T-helper 2 cell treated with Interferon-gamma antibody and Interleukin-4, amounts not matched to agents 5 μg/mL and 100 μg/mL, for 36 hours (primary cell): ENCODE data around the gene CTSA.

Source experiments
- DNase-seq: peaks from one replicate; pipeline ENCODE4 v3.0.0; 2021; ENCODE audit warnings: low spot score
- H3K27ac Mint-ChIP-seq: one replicate; pipeline ENCODE4 v1.8.0; 2021; ENCODE audit warnings: mild to moderate bottlenecking, mixed read lengths
- H3K27me3 Mint-ChIP-seq: one replicate; pipeline ENCODE4 v1.8.0; 2021; ENCODE audit warnings: low read depth, mixed read lengths
- H3K36me3 Mint-ChIP-seq: one replicate; pipeline ENCODE4 v1.8.0; 2021; ENCODE audit warnings: low read depth, mixed read lengths
- H3K4me1 Mint-ChIP-seq: one replicate; pipeline ENCODE4 v1.8.0; 2021; ENCODE audit warnings: low read depth, mixed read lengths
- H3K4me3 Mint-ChIP-seq: one replicate; pipeline ENCODE4 v1.8.0; 2022; ENCODE audit warnings: mild to moderate bottlenecking, moderate library complexity, mixed read lengths
- H3K9me3 Mint-ChIP-seq: one replicate; pipeline ENCODE4 v1.8.0; 2021; ENCODE audit warnings: mixed read lengths

The CTSA gene

GRCh38 chr20:45880988-45881788 lies 9.9 kb upstream of the CTSA start, which contains the start of gene ZSWIM1:
ZSWIM1 (plus strand) TSS chr20:45881227; CDS start chr20:45882593, 1,366 bp downstream.
- Mint-ChIP-seq H3K9me3 (no peaks in the 10 kb centered on the region), H3K36me3 (peaks cover 30% of the 10 kb centered on the region), H3K27me3 (no peaks in the 10 kb centered on the region), H3K4me3 (peak within 1 kb of the TSS; percentile 89), H3K27ac (peak within 1 kb of the TSS; percentile 87), H3K4me1 (peaks cover 34% of the 10 kb centered on the region)
- DNase-seq: peak; percentile 97

GRCh38 chr20:45882469-45883099 lies 8.6 kb upstream of the CTSA start:
- H3K27ac Mint-ChIP-seq: no peak overlapping the region
- H3K9me3 Mint-ChIP-seq: no peaks in the 10 kb centered on the region
- H3K27me3 Mint-ChIP-seq: no peaks in the 10 kb centered on the region
- H3K4me1 Mint-ChIP-seq: peaks cover 37% of the 10 kb centered on the region
- H3K36me3 Mint-ChIP-seq: peaks cover 31% of the 10 kb centered on the region
- peak overlapping the region; percentile 64 for H3K4me3 Mint-ChIP-seq
- DNase-seq: no peak

DNA sequence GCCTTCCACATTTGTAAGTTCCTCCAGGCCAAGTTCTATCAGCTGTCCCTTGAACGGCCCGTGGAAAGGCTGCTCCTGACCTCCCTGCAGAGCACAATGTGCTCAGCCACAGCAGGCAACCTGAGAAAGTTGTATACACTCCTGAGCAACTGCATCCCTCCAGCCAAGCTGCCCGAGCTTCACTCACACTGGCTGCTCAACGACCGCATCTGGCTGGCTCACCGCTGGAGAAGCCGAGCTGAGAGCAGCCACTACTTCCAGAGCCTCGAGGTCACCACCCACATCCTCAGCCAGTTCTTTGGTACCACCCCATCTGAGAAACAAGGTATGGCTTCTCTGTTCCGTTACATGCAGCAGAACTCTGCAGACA lies 8.1 kb upstream of the CTSA start:
- peaks cover 37% of the 10 kb centered on the region for H3K4me1 Mint-ChIP-seq

DNA sequence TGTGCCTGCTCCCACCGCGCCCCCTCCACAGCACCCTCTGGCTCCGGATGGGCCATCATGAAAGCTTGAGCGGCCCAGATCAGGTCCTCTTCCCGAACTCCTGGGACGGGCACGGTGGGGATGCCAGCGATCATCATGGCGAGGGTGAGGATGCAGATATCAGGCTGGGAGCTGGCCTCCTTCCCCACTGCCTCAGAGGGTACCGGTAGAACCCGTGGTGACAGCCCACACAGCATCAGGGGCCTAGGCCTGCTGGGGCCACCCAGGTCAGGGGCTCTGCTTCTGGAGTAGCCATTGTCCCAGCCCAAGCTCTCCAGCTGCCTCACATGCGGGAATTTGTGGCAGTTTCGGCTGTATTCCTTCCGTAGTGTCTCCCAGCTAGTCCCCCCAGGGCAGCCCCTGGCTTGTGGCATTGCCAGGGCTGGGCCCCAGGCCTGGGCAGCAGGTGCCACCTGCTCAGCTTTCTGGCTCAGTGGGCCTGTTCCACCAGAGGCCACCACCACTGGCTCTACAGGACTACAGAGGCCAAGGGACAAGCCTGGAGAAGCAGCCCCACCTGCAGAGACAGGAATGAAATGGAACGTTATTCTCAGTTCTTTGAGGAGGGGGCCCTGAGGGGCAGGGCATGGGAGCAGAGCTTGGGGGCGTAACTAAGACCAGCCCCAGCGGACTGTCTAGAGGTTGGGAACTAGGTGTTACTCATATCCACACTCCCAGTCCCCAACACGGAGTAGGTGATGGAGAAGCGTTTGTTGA lies 4.4 kb upstream of the CTSA start:
- Mint-ChIP-seq H3K9me3 (no peaks in the 10 kb centered on the region), H3K27ac (no peak overlapping the region), H3K4me3 (no peak overlapping the region), H3K36me3 (peaks cover 27% of the 10 kb centered on the region), H3K27me3 (no peaks in the 10 kb centered on the region), H3K4me1 (peaks cover 38% of the 10 kb centered on the region)
- no peak for DNase-seq

More for the DNA sequence above, 8.1 kb upstream of the CTSA start:
- H3K4me3 Mint-ChIP-seq: peak overlapping the region; percentile 64
- no peaks in the 10 kb centered on the region for H3K27me3 Mint-ChIP-seq
- H3K36me3 Mint-ChIP-seq: peaks cover 34% of the 10 kb centered on the region
- DNase-seq: no peak
- no peak overlapping the region for H3K27ac Mint-ChIP-seq
- H3K9me3 Mint-ChIP-seq: no peaks in the 10 kb centered on the region

GRCh38 chr20:45887346-45887715 lies 3.8 kb upstream of the CTSA start, which contains the start of gene SPATA25:
SPATA25 (minus strand) TSS chr20:45887622; CDS start chr20:45887590, 32 bp downstream.
- DNase-seq: no peak
- H3K4me3 Mint-ChIP-seq: no peak within 1 kb of the TSS
- no peak within 1 kb of the TSS for H3K27ac Mint-ChIP-seq
- no peaks in the 10 kb centered on the region for H3K27me3 Mint-ChIP-seq
- H3K4me1 Mint-ChIP-seq: peaks cover 38% of the 10 kb centered on the region
- H3K9me3 Mint-ChIP-seq: no peaks in the 10 kb centered on the region
- H3K36me3 Mint-ChIP-seq: peaks cover 25% of the 10 kb centered on the region

- H3K27ac Mint-ChIP-seq: no peak overlapping the region
Measured at GRCh38 chr20:45888681-45889080, 2.5 kb upstream of the CTSA start.

GRCh38 chr20:45890077-45890984 lies 804 bp upstream of the CTSA start:
- Mint-ChIP-seq H3K4me1 (peaks cover 27% of the 10 kb centered on the region), H3K4me3 (peak overlapping the region; percentile 92), H3K27me3 (no peaks in the 10 kb centered on the region), H3K27ac (peak overlapping the region; percentile 52), H3K36me3 (peaks cover 7% of the 10 kb centered on the region), H3K9me3 (no peaks in the 10 kb centered on the region)
- DNase-seq: peak; percentile 40

More at GRCh38 chr20:45888681-45889080, 2.5 kb upstream of the CTSA start:
- no peak for DNase-seq
- Mint-ChIP-seq H3K4me1 (peaks cover 32% of the 10 kb centered on the region), H3K4me3 (no peak overlapping the region), H3K9me3 (no peaks in the 10 kb centered on the region), H3K36me3 (peaks cover 12% of the 10 kb centered on the region), H3K27me3 (no peaks in the 10 kb centered on the region)

DNA sequence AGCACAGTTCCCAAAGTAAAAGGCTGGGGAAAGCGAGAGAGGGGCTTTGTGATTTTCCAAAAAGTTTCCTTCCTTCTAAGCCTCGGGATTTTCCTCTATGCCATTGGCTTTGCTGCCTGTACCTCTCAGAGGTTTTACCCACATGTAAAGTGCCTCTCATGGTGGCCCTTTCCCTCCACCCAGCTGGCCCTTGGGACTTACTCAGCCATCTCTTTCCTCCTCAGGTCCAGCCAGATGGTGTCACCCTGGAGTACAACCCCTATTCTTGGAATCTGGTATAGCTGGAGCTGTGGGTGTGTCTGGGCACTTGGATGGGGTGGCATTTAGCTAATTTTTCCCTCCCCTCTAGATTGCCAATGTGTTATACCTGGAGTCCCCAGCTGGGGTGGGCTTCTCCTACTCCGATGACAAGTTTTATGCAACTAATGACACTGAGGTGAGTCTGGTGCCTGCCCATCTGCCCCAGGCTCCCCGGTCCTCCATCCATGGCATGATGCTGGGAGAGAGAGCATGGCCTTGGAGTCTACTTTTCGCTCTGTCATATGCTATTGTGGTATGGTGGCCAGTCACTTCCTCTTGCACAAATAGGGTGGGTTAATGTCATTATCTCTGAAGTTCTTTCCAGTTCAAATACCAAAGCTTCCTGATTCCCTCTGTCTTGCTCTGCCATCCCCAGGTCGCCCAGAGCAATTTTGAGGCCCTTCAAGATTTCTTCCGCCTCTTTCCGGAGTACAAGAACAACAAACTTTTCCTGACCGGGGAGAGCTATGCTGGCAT lies 1.1 kb downstream of the CTSA start:
- DNase-seq: no peak
- Mint-ChIP-seq H3K4me3 (peak overlapping the region; percentile 92), H3K36me3 (peaks cover 6% of the 10 kb centered on the region), H3K27ac (peak overlapping the region; percentile 80), H3K27me3 (no peaks in the 10 kb centered on the region), H3K9me3 (no peaks in the 10 kb centered on the region), H3K4me1 (peaks cover 23% of the 10 kb centered on the region)

DNA sequence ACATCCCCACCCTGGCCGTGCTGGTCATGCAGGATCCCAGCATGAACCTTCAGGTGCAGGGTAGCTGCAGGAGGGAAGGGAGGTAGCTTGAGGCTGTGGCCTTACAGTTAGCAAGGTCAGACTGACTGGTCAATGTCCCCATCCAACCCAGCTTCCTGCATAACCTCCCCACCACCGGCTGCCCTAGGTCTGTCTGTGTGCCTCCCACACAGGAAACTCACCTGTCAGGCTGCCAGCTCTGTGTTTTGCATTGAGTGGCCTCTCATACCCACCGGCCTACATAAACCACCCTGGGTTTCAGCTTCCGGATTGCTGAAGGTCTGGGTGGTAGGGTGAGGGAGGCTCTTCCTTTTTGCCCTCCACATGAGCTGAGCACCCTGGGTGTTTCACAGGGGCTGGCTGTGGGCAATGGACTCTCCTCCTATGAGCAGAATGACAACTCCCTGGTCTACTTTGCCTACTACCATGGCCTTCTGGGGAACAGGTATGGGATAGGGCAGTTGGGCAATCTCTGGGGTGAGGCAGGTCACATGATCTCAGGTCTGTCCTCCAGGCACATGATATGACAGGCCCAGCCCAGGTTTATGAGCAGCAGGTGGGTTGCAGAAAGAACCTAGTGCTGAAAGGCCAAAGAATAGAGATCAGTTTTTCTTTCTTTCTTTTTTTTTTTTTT lies 1.8 kb downstream of the CTSA start:
- Mint-ChIP-seq H3K27ac (peak overlapping the region; percentile 17), H3K27me3 (no peaks in the 10 kb centered on the region), H3K4me1 (peaks cover 23% of the 10 kb centered on the region), H3K9me3 (no peaks in the 10 kb centered on the region), H3K4me3 (peak overlapping the region; percentile 92), H3K36me3 (no peaks in the 10 kb centered on the region)
- DNase-seq: no peak

DNA sequence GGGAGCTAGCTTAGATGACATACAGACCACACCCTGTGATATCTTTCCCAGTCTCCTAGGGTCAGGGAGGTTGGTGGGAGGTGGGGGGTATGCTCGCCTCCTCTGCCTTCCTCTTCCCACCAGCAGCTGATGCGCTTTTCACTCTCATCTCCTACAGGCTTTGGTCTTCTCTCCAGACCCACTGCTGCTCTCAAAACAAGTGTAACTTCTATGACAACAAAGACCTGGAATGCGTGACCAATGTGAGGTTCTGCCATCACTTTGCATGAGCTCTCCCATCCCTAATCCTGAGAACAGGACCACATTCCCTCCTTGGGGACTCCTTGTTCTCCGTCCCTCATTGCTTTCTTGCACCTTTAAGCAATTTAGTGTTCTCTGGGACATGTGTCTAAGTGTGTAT lies 2.7 kb downstream of the CTSA start:
- DNase-seq: no peak
- Mint-ChIP-seq H3K36me3 (no peaks in the 10 kb centered on the region), H3K27me3 (no peaks in the 10 kb centered on the region), H3K4me3 (no peak overlapping the region), H3K4me1 (peaks cover 23% of the 10 kb centered on the region), H3K9me3 (no peaks in the 10 kb centered on the region), H3K27ac (no peak overlapping the region)

DNA sequence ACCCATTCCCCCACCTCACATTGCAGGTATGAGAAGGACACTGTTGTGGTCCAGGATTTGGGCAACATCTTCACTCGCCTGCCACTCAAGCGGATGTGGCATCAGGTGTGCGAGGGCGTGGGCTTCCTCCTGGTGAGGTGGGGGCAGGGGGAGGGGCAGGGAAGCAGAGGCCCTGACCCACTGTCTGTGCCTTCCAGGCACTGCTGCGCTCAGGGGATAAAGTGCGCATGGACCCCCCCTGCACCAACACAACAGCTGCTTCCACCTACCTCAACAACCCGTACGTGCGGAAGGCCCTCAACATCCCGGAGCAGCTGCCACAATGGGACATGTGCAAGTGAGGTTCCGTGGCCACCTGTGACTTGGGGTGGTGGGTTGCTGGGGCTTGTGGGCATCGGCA lies 3.7 kb downstream of the CTSA start:
- H3K27ac Mint-ChIP-seq: no peak overlapping the region
- peaks cover 21% of the 10 kb centered on the region for H3K4me1 Mint-ChIP-seq
- no peaks in the 10 kb centered on the region for H3K27me3 Mint-ChIP-seq
- no peak overlapping the region for H3K4me3 Mint-ChIP-seq
- H3K9me3 Mint-ChIP-seq: no peaks in the 10 kb centered on the region
- no peaks in the 10 kb centered on the region for H3K36me3 Mint-ChIP-seq
- DNase-seq: no peak

DNA sequence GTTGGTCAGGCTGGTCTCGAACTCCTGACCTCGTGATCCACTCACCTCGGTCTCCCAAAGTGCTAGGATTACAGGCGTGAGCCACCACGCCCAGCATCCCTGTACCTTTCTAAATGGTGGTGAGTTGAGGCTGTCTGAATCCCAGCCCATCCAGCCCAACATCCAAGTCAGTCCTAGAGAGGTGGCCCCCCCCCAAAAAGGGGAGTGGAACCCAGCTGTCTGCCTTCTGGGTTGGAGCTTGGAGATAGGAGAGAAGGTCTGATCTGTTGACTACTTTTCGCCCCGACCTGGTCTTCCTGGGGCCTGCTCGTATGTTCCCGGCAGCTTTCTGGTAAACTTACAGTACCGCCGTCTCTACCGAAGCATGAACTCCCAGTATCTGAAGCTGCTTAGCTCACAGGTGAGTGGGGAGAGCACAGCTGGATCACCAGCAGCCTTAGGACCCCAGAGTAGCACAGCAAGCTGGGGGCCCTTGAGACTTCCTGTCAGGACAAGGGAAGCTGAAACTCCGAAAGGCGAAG lies 5.6 kb downstream of the CTSA start:
- Mint-ChIP-seq H3K27me3 (no peaks in the 10 kb centered on the region), H3K9me3 (no peaks in the 10 kb centered on the region), H3K4me3 (no peak overlapping the region), H3K4me1 (peaks cover 13% of the 10 kb centered on the region), H3K27ac (no peak overlapping the region), H3K36me3 (no peaks in the 10 kb centered on the region)
- no peak for DNase-seq
